ENCODE data around the gene PDGFD.

Gene PDGFD

GRCh38 chr11:104159356-104159755, 4.6 kb downstream of the PDGFD start:
- no peak overlapping the region for H3K4me3 ChIP-seq (ENCODE audit: low read depth, low read length)
- DNase-seq (ENCODE audit: low read depth) = no peak
- in situ Hi-C loops (cut with HindIII; ENCODE audit: low sequenced_read_pairs) = no loop called here
- TF ChIP-seq CTCF (IDR thresholded peaks at IDR 0.05; ENCODE audit: low read depth, low read length, missing control alignments) = no peak

GRCh38 chr11:104155375-104155774, 8.6 kb downstream of the PDGFD start:
- H3K4me3 ChIP-seq (ENCODE audit: low read depth, low read length) = no peak overlapping the region
- in situ Hi-C loops (cut with HindIII; ENCODE audit: low sequenced_read_pairs) = no loop called here
- no peak for DNase-seq (ENCODE audit: low read depth)
- no peak for TF ChIP-seq CTCF (IDR thresholded peaks at IDR 0.05; ENCODE audit: low read depth, low read length, missing control alignments)

GRCh38 chr11:104154296-104154695, 9.7 kb downstream of the PDGFD start:
- in situ Hi-C loops (cut with HindIII; ENCODE audit: low sequenced_read_pairs) = no loop called here
- no peak for TF ChIP-seq CTCF (IDR thresholded peaks at IDR 0.05; ENCODE audit: low read depth, low read length, missing control alignments)
- no peak for DNase-seq (ENCODE audit: low read depth)
- no peak overlapping the region for H3K4me3 ChIP-seq (ENCODE audit: low read depth, low read length)

GRCh38 chr11:104152941-104153505, 10.9 kb downstream of the PDGFD start:
- TF ChIP-seq CTCF (IDR thresholded peaks at IDR 0.05; ENCODE audit: low read depth, low read length, missing control alignments) = no peak
- in situ Hi-C loops (cut with HindIII; ENCODE audit: low sequenced_read_pairs) = no loop called here
- H3K4me3 ChIP-seq (ENCODE audit: low read depth, low read length) = no peak overlapping the region
- DNase-seq (ENCODE audit: low read depth) = no peak

- in situ Hi-C loops (cut with HindIII; ENCODE audit: low sequenced_read_pairs) = no loop called here
- H3K4me3 ChIP-seq (ENCODE audit: low read depth, low read length) = no peak overlapping the region
- no peak for DNase-seq (ENCODE audit: low read depth)
- no peak for TF ChIP-seq CTCF (IDR thresholded peaks at IDR 0.05; ENCODE audit: low read depth, low read length, missing control alignments)
These were observed 12.3 kb downstream of the PDGFD start for GRCh38 chr11:104151404-104152204.

GRCh38 chr11:104148706-104149105, 15.2 kb downstream of the PDGFD start:
- H3K4me3 ChIP-seq (ENCODE audit: low read depth, low read length) = no peak overlapping the region
- DNase-seq (ENCODE audit: low read depth) = no peak
- in situ Hi-C loops (cut with HindIII; ENCODE audit: low sequenced_read_pairs) = no loop called here
- TF ChIP-seq CTCF (IDR thresholded peaks at IDR 0.05; ENCODE audit: low read depth, low read length, missing control alignments) = no peak

Data from astrocyte of the cerebellum (primary cell).